Endodermal cell (in vitro differentiated cells): ENCODE measurements around the gene SAMD10. TPM values are rescaled to one million over a fixed set of nuclear protein-coding genes. Genes with fewer than 3 reads are reported as not detected.
"Not testable (repeated sequence)": the region's sequence is repeated elsewhere in the genome, so short reads cannot be mapped to it uniquely, and the experiment has no call there.

Experiments used
- DNase-seq: peaks from one replicate; pipeline ENCODE4 v3.0.0-alpha.2; 2017
- H3K27ac ChIP-seq: 2 replicates; pipeline ENCODE4 v1.5.1; 2013; ENCODE audit warnings: mild to moderate bottlenecking, low read depth, low read length, moderate library complexity
- H3K27me3 ChIP-seq: 2 replicates; pipeline ENCODE4 v1.6.1; 2013; ENCODE audit warnings: mild to moderate bottlenecking, low read length, moderate library complexity; ENCODE audit not compliant: insufficient read depth, control insufficient read depth, poor library complexity, severe bottlenecking
- H3K36me3 ChIP-seq: 2 replicates; pipeline ENCODE4 v1.7.0; 2013; ENCODE audit warnings: mild to moderate bottlenecking, low read length, moderate library complexity; ENCODE audit not compliant: control insufficient read depth, insufficient read depth
- H3K4me1 ChIP-seq: one replicate; pipeline ENCODE4 v1.7.0; 2013; ENCODE audit warnings: low read length; ENCODE audit not compliant: control insufficient read depth, insufficient read depth
- H3K4me3 ChIP-seq: 2 replicates; pipeline ENCODE4 v1.5.1; 2013; ENCODE audit warnings: mild to moderate bottlenecking, low read length, moderate library complexity
- H3K9ac ChIP-seq: 2 replicates; pipeline ENCODE4 v1.6.1; 2013; ENCODE audit warnings: mild to moderate bottlenecking, low read length, moderate library complexity; ENCODE audit not compliant: poor library complexity, severe bottlenecking; ENCODE audit errors: extremely low read depth
- H3K9me3 ChIP-seq: 2 replicates; pipeline ENCODE4 v1.6.1; 2013; ENCODE audit warnings: mild to moderate bottlenecking, low read length, moderate library complexity; ENCODE audit not compliant: control insufficient read depth
- H3K27ac Mint-ChIP-seq: 2 replicates; pipeline ENCODE4 v1.8.0; 2020; ENCODE audit warnings: mixed read lengths
- H3K27me3 Mint-ChIP-seq: 2 replicates; pipeline ENCODE4 v1.8.0; 2021; ENCODE audit warnings: mild to moderate bottlenecking, mixed read lengths; ENCODE audit not compliant: insufficient read depth
- H3K36me3 Mint-ChIP-seq: 2 replicates; pipeline ENCODE4 v1.8.0; 2020; ENCODE audit warnings: low read depth, mixed read lengths
- H3K4me1 Mint-ChIP-seq: 2 replicates; pipeline ENCODE4 v1.8.0; 2020; ENCODE audit warnings: mixed read lengths
- H3K4me3 Mint-ChIP-seq: 2 replicates; pipeline ENCODE4 v1.8.0; 2020; ENCODE audit warnings: mild to moderate bottlenecking, moderate library complexity, mixed read lengths
- H3K9me3 Mint-ChIP-seq: 2 replicates; pipeline ENCODE4 v1.8.0; 2020; ENCODE audit warnings: mild to moderate bottlenecking, mixed read lengths
- CTCF ChIP-seq: fragments of 200-600 bp; sonication (generic); conservative IDR thresholded peaks from 2 replicates; pipeline ENCODE4 v1.5.0; 2021; ENCODE audit warnings: antibody characterized with exemption, mild to moderate bottlenecking
- WGBS, 2 experiments: methylation state at CpG; one replicate each; pipeline versions ENCODE4 v1.1.5 to v1.1.7; 2013; ENCODE audit warnings: missing lambda C conversion rate in 2 of 2, mixed read lengths in 1 of 2; ENCODE audit not compliant: insufficient coverage in 1 of 2, insufficient read length in 1 of 2; 5-methylcytosine and 5-hydroxymethylcytosine counted together
- total RNA-seq, 2 donors: library from RNA; stranded (reverse); fragmentation: NEBNext Ultra II Directional in 1 of 2; extraction: Animal tissue kit (Norgen Biotek cat#: 25700) in 1 of 2; gene quantifications; 2 replicates in 1 of 2; 3 replicates in 1 of 2; pipeline ENCODE4 v1.2.1, GENCODE V29; 2021

Gene SAMD10
- total RNA-seq, 2 donors from 2014 or later, result 5.6 to 6.0 TPM

DNA sequence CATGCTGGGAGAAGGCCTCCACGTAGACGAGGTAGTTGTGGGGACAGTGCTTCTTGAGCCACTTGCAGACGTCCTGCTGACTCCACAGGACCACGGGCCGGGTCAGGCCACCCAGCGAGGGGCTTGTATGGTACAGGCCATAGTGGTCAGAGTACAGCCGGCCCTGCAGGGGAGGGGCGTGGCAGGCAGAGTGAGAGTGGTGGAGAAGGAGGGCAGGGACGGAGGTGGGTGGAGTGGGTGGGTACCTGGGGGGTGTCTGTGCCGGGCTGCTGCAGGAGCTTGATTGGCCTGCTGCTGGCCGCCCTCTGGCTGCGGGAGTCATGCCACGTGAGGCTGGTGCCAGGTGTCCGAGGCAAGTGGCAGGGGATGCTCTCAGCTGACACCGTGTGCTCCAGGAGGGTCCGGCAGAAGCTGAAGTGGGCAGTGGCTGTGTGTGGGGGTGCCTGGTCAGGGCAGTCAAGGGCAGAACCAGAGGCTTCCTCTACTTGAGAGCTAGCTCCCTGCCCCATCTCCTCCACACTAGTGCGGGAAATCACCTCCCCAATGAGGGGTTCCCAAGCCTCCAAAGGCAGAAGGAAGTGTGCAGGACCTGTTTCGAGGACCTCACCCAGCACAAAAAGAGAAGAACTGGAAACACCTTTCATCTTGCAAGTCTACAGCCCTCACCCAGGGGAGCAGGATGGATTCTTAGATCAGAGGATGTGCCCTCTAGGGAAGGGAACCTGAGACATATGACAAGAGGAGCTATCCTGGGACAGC, 2.3 kb downstream of the SAMD10 start:
- no peak for TF ChIP-seq CTCF
- no peak overlapping the region for H3K27ac ChIP-seq
- peaks cover 9% of the 10 kb centered on the region for H3K4me1 ChIP-seq
- H3K4me3 ChIP-seq, result no peak overlapping the region
- Mint-ChIP-seq H3K36me3 (peaks cover 4% of the 10 kb centered on the region), H3K4me1 (peaks cover 14% of the 10 kb centered on the region), H3K27me3 (peaks cover 17% of the 10 kb centered on the region), H3K9me3 (no peaks in the 10 kb centered on the region), H3K4me3 (peak overlapping the region; percentile 88), H3K27ac (no peak overlapping the region)
- DNase-seq, result peak; percentile 39
- no peaks in the 10 kb centered on the region for H3K27me3 ChIP-seq
- no peaks in the 10 kb centered on the region for H3K36me3 ChIP-seq
- H3K9ac ChIP-seq, result no peak overlapping the region
- H3K9me3 ChIP-seq, result no peaks in the 10 kb centered on the region
- 91 to 92% methylated on average over 7 to 18 of the region's 18 CpGs for WGBS, 2 experiments

- H3K27me3 Mint-ChIP-seq, result peaks cover 20% of the 10 kb centered on the region
- WGBS, 2 experiments, result 79 to 86% methylated on average over 4 to 6 of the region's 7 CpGs
- H3K27ac ChIP-seq, H3K9me3 Mint-ChIP-seq, H3K27me3 ChIP-seq, DNase-seq, H3K9ac ChIP-seq, H3K9me3 ChIP-seq, H3K4me1 ChIP-seq, H3K36me3 Mint-ChIP-seq, H3K36me3 ChIP-seq, H3K4me1 Mint-ChIP-seq, H3K27ac Mint-ChIP-seq, H3K4me3 ChIP-seq, H3K4me3 Mint-ChIP-seq: not testable (repeated sequence)
Observed at GRCh38 chr20:63976511-63976910, 2.9 kb downstream of the SAMD10 start.

DNA sequence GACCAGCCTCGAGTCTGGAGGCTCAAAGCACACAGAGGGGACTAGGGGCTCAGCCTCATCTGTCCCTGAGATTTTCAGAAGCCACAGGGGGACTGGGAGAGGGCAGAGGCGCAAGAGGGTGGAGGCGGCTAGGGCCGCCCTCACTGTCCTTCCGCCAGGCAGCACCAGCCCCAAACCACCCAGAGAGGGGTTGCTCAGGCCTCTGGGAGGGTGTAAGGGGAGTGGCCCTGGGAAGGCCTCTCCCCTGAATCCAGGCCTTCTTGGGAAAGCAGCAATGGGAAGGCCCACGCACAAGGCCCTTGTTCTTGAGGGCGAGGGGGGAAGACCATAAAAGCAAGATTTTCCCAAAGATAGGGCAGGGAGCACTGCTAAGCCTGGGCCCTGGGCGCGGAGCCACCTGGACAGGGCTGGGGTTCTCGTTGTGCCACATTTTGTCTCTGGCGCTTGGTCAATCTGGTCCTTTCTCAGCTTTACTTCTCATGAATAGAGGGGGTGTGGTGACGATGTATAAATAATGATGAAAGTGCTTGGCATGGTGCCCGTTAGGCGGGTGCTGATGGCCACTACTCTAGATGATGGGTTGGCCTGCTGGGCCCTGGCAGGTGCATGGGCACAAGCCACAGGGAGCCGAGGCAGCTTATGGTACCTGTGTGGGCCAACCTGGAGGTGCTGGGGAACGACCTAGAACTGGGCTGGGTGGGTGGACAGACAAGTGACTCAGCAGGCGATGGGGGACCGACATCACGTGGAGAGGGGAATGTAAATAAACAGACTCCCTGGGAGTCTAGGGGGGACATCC, 4.8 kb downstream of the SAMD10 start:
- no peaks in the 10 kb centered on the region for H3K4me1 ChIP-seq
- H3K4me1 Mint-ChIP-seq, result no peaks in the 10 kb centered on the region
- H3K9me3 Mint-ChIP-seq, result no peaks in the 10 kb centered on the region
- H3K27ac Mint-ChIP-seq, result no peak overlapping the region
- no peak overlapping the region for H3K4me3 ChIP-seq
- H3K27me3 Mint-ChIP-seq, result peaks cover 31% of the 10 kb centered on the region
- no peak for TF ChIP-seq CTCF
- H3K36me3 ChIP-seq, result no peaks in the 10 kb centered on the region
- peaks cover 10% of the 10 kb centered on the region for H3K27me3 ChIP-seq
- peak; percentile 37 for DNase-seq
- peaks cover 4% of the 10 kb centered on the region for H3K36me3 Mint-ChIP-seq
- no peak overlapping the region for H3K4me3 Mint-ChIP-seq
- no peak overlapping the region for H3K27ac ChIP-seq
- no peaks in the 10 kb centered on the region for H3K9me3 ChIP-seq
- no peak overlapping the region for H3K9ac ChIP-seq
- WGBS, 2 experiments, result 89 to 100% methylated on average over 5 to 19 of the region's 19 CpGs
